GM10248 (cell line): ENCODE results near the gene CD300LG.

Experiments
- CTCF ChIA-PET: fragments of 300-600 bp; sonication (Branson Sonifier 250); formaldehyde crosslinking; extraction: SDS; loops from one replicate; lab custom pipeline; 2021; ENCODE audit warnings: antibody characterized with exemption; lab: Yijun Ruan, JAX
- POLR2A ChIA-PET: fragments of 350-650 bp; sonication (Branson Sonifier 250); formaldehyde crosslinking; extraction: SDS; loops from one replicate; lab custom pipeline; 2020; ENCODE audit warnings: antibody characterized with exemption; lab: Yijun Ruan, JAX
- DNase-seq: peaks from one replicate; pipeline ENCODE4 v3.0.0; 2012; ENCODE audit errors: extremely low spot score
- CTCF ChIP-seq: IDR thresholded peaks from 2 replicates; pipeline ENCODE4 v1.5.1; 2012; ENCODE audit warnings: mild to moderate bottlenecking, low read depth; ENCODE audit errors: extremely low read depth, missing control alignments, control extremely low read depth

The CD300LG gene

DNA sequence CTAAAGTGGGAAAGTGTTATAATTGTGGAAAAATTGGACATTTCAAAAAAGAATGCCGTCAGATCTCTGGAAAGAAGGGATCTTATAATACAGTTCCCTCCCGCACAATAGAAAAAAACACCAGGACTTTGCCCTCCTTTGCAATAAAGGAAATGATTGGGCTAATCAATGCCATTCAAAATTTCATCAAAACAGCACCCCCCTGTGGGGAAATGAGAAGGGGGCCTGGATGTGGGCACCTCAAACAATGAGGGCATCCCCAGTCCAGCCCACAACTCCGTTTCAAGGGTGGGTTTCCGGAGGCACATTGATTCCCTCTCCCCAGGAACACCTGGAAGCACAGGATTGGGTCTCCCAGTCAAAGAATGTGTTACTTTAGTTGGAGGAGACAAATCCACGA, 26.1 kb downstream of the CD300LG start:
- DNase-seq, result no peak
- TF ChIP-seq CTCF, result no peak
- POLR2A ChIA-PET, result no interaction called here
- CTCF ChIA-PET, result interaction anchor here (0.9 kb wide), 1 partner anchor 19 kb away, joined by 3 read pairs; no protein-coding TSS in a partner anchor

- ChIA-PET CTCF (no interaction called here), POLR2A (no interaction called here)
- no peak for DNase-seq
- no peak for TF ChIP-seq CTCF
Observed at GRCh38 chr17:43873815-43874214, 26.8 kb downstream of the CD300LG start.

DNA sequence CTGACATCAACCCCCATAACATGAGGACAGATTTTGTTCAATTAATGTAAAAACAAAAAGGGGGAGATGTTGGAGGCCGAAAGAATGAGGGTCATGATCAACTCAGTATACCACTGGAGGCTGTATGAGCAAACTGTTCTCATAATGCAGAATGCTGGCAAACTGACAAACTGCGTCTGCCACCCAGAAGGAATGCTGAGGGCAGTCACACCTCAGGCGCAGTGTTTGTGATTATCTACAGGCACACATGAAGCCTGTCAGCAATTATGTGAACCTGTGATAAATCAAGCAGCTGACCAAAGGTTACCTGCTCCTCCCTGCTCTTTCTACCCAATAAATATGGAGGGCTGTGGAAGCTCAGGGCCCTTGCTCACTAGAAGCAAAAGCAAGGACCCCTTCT, 27.3 kb downstream of the CD300LG start:
- POLR2A ChIA-PET, result no interaction called here
- DNase-seq, result no peak
- CTCF ChIA-PET, result no interaction called here
- no peak for TF ChIP-seq CTCF

GRCh38 chr17:43875476-43876147, 28.6 kb downstream of the CD300LG start:
- ChIA-PET CTCF (no interaction called here), POLR2A (no interaction called here)
- TF ChIP-seq CTCF, result no peak
- DNase-seq, result no peak

- POLR2A ChIA-PET, result no interaction called here
- CTCF ChIA-PET, result interaction anchor here (0.8 to 5.3 kb wide), 10 partner anchors 10 to 120 kb away, joined by 3 to 38 read pairs (median 8); no protein-coding TSS in a partner anchor
- no peak for DNase-seq
- no peak for TF ChIP-seq CTCF
Observed at GRCh38 chr17:43877031-43877430, 30.1 kb downstream of the CD300LG start.

DNA sequence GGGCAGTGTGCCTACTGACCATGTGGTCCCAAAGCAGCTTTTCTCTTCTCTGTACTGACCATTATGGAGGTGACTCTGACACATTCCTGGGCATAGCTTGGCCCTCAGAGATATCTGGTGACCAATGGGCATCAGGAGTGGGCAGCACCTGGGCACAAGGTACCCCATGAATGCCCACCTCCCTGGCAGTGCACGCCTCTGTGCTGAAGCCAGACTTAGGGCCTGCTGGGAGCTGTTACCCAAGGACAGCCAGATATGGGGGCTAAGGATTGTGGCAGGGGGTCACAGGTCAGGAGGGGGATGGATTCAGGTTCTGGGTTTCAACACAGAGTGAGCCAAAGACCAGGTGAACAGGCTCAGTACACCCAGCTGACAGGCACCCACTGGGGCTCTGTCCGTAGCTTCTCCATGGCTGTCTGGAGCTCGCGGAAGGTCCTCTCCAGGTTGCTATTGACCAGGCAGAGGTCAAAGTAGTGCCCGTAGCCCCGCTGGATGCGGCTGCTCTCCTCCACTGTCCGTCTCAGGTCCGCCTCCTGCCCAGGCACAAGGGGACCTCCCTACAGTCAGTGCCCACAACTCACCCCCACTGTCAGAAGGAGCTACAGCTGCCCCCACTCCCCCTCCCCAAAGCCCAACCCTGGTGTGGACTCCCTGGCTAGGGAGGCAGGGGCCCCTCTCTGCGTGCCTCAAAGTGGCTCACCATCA, 30.6 kb downstream of the CD300LG start:
- ChIA-PET POLR2A (no interaction called here), CTCF (interaction anchor here (0.7 to 5.3 kb wide), 37 partner anchors 11 to 229 kb away, joined by 3 to 41 read pairs (median 5); partner anchors contain the start of genes CD300LG, MPP2 and PYY)
- no peak for DNase-seq
- TF ChIP-seq CTCF, result no peak
